GM19351 (cell line): ENCODE data around the gene ZNF776.
A peak's percentile ranks its signal among the peaks of the same experiment; 100 is the strongest.
"Not testable (repeated sequence)": the region's sequence is repeated elsewhere in the genome, so short reads cannot be mapped to it uniquely, and the experiment has no call there.

Source experiments
- ATAC-seq: cut with Tn5 transposase; IDR thresholded peaks from one replicate; pipeline ENCODE4 v1.9.1; 2021; ENCODE audit warnings: mild to moderate bottlenecking, moderate library complexity; ENCODE audit not compliant: unreplicated experiment

Gene ZNF776

GRCh38 chr19:57776764-57777296 lies 30.2 kb downstream of the ZNF776 start:
- ATAC-seq: no peak

- ATAC-seq: no peak
These were observed 31.7 kb downstream of the ZNF776 start for GRCh38 chr19:57778336-57778735.

- ATAC-seq: no peak
These were observed 32.7 kb downstream of the ZNF776 start for GRCh38 chr19:57779220-57779845.

- ATAC-seq: no peak
These were observed 39.7 kb downstream of the ZNF776 start for GRCh38 chr19:57786286-57786685.

- ATAC-seq: no peak
These were observed 40.3 kb downstream of the ZNF776 start for GRCh38 chr19:57786906-57787305.

GRCh38 chr19:57788114-57788692 lies 41.6 kb downstream of the ZNF776 start:
- ATAC-seq: no peak

GRCh38 chr19:57789288-57789687 lies 42.7 kb downstream of the ZNF776 start:
- no peak for ATAC-seq

- not testable (repeated sequence) for ATAC-seq
These were observed 50.0 kb downstream of the ZNF776 start for GRCh38 chr19:57796580-57796979.

GRCh38 chr19:57800696-57801095 lies 54.1 kb downstream of the ZNF776 start:
- ATAC-seq: no peak

- ATAC-seq: peak; percentile 63
These were observed 55.7 kb downstream of the ZNF776 start for GRCh38 chr19:57802269-57802668.

- no peak for ATAC-seq
These were observed 56.6 kb downstream of the ZNF776 start for GRCh38 chr19:57803265-57803593.

- no peak for ATAC-seq
These were observed 57.1 kb downstream of the ZNF776 start for GRCh38 chr19:57803594-57804325.

- no peak for ATAC-seq
These were observed 60.9 kb downstream of the ZNF776 start for GRCh38 chr19:57807541-57807940.
